Measurements from ENCODE around the gene PGAP2.
"Not testable (repeated sequence)": the region's sequence is repeated elsewhere in the genome, so short reads cannot be mapped to it uniquely, and the experiment has no call there.

Gene PGAP2

GRCh38 chr11:3857628-3858027, 49.3 kb downstream of the PGAP2 start:
- DNase-seq: no peak

GRCh38 chr11:3859373-3859881, 51.1 kb downstream of the PGAP2 start:
- DNase-seq: no peak

- peak; percentile 20 for DNase-seq
These were observed 52.0 kb downstream of the PGAP2 start for GRCh38 chr11:3860375-3860774.

GRCh38 chr11:3860898-3861393, 52.6 kb downstream of the PGAP2 start:
- DNase-seq: not testable (repeated sequence)

GRCh38 chr11:3861683-3862082, 53.3 kb downstream of the PGAP2 start:
- no peak for DNase-seq

- no peak for DNase-seq
These were observed 57.2 kb downstream of the PGAP2 start for GRCh38 chr11:3865388-3866193.

GRCh38 chr11:3866206-3866605, 57.8 kb downstream of the PGAP2 start:
- DNase-seq: no peak

GRCh38 chr11:3866836-3867208, 58.5 kb downstream of the PGAP2 start:
- DNase-seq: no peak

GRCh38 chr11:3867209-3868091, 59.1 kb downstream of the PGAP2 start:
- no peak for DNase-seq

GRCh38 chr11:3873712-3874349, 65.5 kb downstream of the PGAP2 start:
- no peak for DNase-seq

Measured in effector CD8-positive, alpha-beta T cell (primary cell).